SU-DHL-6 (cell line): Measurements from ENCODE around the gene TEDC1.

Experiments used
- H2AFZ ChIP-seq: fragments of 200-600 bp; sonication (generic); 2 replicates; pipeline ENCODE4 v1.6.1; 2014; ENCODE audit warnings: low read depth, mild to moderate bottlenecking, moderate library complexity, mixed read lengths, antibody characterized with exemption, low read length; ENCODE audit not compliant: severe bottlenecking
- H3F3A ChIP-seq: fragments of 200-600 bp; shearing (Covaris generic); 2 replicates; pipeline ENCODE4 v1.6.0; 2016; ENCODE audit warnings: antibody characterized with exemption, mild to moderate bottlenecking; ENCODE audit not compliant: insufficient read depth
- H3K27ac ChIP-seq: fragments of 200-600 bp; sonication (generic); 2 replicates; pipeline ENCODE4 v1.5.1; 2016; ENCODE audit warnings: low read depth, mild to moderate bottlenecking, low read length, moderate library complexity, mixed read lengths
- H3K27me3 ChIP-seq: fragments of 200-600 bp; sonication (generic), shearing (Covaris generic); 2 replicates; pipeline ENCODE4 v1.6.0; 2014; ENCODE audit warnings: mild to moderate bottlenecking, low read length
- H3K36me3 ChIP-seq: fragments of 200-600 bp; sonication (generic); 2 replicates; pipeline ENCODE4 v1.6.1; 2014; ENCODE audit warnings: mild to moderate bottlenecking, low read length, mixed read lengths
- H3K4me2 ChIP-seq: fragments of 300-600, 200-600 bp; shearing (Covaris generic), sonication (generic); 2 replicates; pipeline ENCODE4 v1.6.0; 2014; ENCODE audit warnings: low read length, low read depth, mild to moderate bottlenecking; ENCODE audit not compliant: poor library complexity, severe bottlenecking
- H3K4me3 ChIP-seq: fragments of 200-600 bp; sonication (generic); 2 replicates; pipeline ENCODE4 v1.5.1; 2014; ENCODE audit warnings: antibody characterized with exemption, low read length, mild to moderate bottlenecking, mixed read lengths; ENCODE audit not compliant: insufficient read depth, poor library complexity, severe bottlenecking
- H3K79me2 ChIP-seq: fragments of 200-600 bp; sonication (generic); 2 replicates; pipeline ENCODE4 v1.6.1; 2014; ENCODE audit warnings: mild to moderate bottlenecking, low read length, moderate library complexity; ENCODE audit not compliant: insufficient read depth
- H3K9ac ChIP-seq: fragments of 200-600 bp; sonication (generic); 2 replicates; pipeline ENCODE4 v1.7.0; 2014; ENCODE audit warnings: mild to moderate bottlenecking, low read length
- H3K9me2 ChIP-seq: fragments of 200-600 bp; sonication (generic); replicated peaks from 2 replicates; pipeline ENCODE4 v1.6.1; 2014; ENCODE audit warnings: low read length; ENCODE audit not compliant: insufficient read depth
- H3K9me3 ChIP-seq: fragments of 200-600 bp; sonication (generic); 2 replicates; pipeline ENCODE4 v1.6.1; 2014; ENCODE audit warnings: low read length, mixed read lengths; ENCODE audit not compliant: insufficient read depth
- H4K20me1 ChIP-seq: fragments of 200-600 bp; sonication (generic); 2 replicates; pipeline ENCODE4 v1.6.1; 2014; ENCODE audit warnings: low read depth, mild to moderate bottlenecking, antibody characterized with exemption, low read length, moderate library complexity, mixed read lengths
- EZH2phosphoT487 ChIP-seq: fragments of 200-600 bp; sonication (generic), shearing (Covaris generic); conservative IDR thresholded peaks from 2 replicates; pipeline ENCODE4 v1.6.1; 2018; ENCODE audit warnings: mild to moderate bottlenecking, antibody characterized with exemption, low read length, moderate library complexity, mixed read lengths
- TF ChIP-seq, protein P1 (sequence below): fragments of 200-600 bp; sonication (generic); IDR thresholded peaks from one replicate; pipeline ENCODE4 v1.5.1; 2017; ENCODE audit warnings: antibody characterized with exemption, mild to moderate bottlenecking, low read length, moderate library complexity; ENCODE audit not compliant: insufficient read depth, poor library complexity, severe bottlenecking

Gene TEDC1

DNA sequence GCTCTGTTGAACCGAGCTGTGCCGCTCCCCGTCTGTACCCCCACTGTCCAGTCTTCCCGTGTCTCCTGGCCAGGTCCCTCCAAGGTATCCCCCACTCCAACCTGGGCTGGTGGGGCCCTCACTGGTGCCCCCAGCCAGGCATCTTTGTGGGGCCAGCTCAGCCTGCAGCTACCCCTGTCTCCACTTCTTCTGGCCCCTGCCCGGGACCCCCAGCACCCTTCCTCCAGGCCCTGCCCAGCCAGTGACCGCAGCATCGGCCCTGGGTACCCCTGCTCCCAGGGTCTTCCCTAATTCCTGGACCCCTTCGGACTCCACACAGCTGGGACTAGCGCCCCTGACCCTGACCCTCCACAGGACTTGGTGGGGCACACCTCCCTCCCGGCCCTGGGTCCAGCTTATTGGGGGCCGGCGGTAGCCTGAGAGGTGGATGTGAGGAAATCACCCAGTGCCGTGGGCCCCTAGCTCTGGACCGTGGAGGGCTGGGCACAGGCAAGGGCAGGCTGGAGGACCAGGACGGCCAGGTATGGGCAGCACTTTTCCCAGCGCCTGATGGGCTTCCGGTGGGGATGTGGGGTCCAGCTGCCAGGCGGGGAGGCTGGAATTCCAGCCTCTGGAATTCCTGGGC is 8.4 kb upstream of the TEDC1 start:
- H3K4me2 ChIP-seq = no peak overlapping the region
- H3K27ac ChIP-seq = no peak overlapping the region
- no peak overlapping the region for H3K9ac ChIP-seq
- no peaks in the 10 kb centered on the region for H3K9me3 ChIP-seq
- no peaks in the 10 kb centered on the region for H3K27me3 ChIP-seq
- no peaks in the 10 kb centered on the region for H3F3A ChIP-seq
- no peaks in the 10 kb centered on the region for H3K9me2 ChIP-seq
- no peak overlapping the region for H2AFZ ChIP-seq
- no peaks in the 10 kb centered on the region for H3K79me2 ChIP-seq
- H3K36me3 ChIP-seq = no peaks in the 10 kb centered on the region
- TF ChIP-seq EZH2phosphoT487 = no peak
- TF ChIP-seq, protein P1, sequence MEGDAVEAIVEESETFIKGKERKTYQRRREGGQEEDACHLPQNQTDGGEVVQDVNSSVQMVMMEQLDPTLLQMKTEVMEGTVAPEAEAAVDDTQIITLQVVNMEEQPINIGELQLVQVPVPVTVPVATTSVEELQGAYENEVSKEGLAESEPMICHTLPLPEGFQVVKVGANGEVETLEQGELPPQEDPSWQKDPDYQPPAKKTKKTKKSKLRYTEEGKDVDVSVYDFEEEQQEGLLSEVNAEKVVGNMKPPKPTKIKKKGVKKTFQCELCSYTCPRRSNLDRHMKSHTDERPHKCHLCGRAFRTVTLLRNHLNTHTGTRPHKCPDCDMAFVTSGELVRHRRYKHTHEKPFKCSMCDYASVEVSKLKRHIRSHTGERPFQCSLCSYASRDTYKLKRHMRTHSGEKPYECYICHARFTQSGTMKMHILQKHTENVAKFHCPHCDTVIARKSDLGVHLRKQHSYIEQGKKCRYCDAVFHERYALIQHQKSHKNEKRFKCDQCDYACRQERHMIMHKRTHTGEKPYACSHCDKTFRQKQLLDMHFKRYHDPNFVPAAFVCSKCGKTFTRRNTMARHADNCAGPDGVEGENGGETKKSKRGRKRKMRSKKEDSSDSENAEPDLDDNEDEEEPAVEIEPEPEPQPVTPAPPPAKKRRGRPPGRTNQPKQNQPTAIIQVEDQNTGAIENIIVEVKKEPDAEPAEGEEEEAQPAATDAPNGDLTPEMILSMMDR = no peak
- H4K20me1 ChIP-seq = no peaks in the 10 kb centered on the region
- no peak overlapping the region for H3K4me3 ChIP-seq

DNA sequence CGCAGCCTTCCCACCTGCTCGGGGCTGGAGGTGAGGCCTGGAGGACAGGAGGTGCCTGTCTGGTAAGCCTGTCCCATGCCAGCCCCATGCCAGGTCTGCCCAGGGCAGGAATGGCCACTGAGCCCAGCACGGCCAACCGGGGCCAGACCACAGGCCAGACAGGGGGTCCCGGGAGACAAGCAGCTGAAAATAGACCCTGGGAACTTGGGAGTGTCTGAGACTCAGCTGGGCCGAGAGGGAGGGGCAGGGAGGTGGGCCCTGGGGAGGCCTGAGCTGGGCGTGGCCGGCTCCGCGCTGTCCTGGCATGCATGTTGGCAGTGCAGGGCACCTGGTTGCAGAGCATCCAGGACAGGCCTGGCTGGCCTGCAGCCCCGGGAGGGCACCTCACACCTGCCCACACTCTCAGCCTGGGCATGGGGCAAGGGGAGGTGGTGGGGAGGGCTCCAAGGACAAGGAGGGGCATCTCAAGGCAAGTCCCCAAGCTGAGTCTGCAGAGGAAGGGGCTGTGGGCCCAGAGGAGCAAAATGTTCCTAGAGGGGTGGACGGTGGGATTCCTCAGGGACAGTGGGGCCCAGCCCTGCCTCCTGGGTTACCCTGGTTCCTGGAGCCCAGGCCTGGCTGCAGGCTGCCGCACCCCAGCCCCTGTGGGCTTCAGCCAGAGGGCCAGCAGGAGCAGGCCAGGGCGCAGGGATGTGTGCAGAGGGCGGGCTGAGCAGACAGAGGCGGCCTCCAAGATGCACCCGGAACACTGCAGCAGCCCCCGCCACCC is 7.6 kb upstream of the TEDC1 start:
- Histone ChIP-seq H3K4me3 (no peak overlapping the region), H3K27ac (no peak overlapping the region), H2AFZ (no peak overlapping the region), H3K79me2 (no peaks in the 10 kb centered on the region), H3F3A (no peaks in the 10 kb centered on the region), H3K9ac (no peak overlapping the region), H3K9me3 (no peaks in the 10 kb centered on the region), H3K27me3 (no peaks in the 10 kb centered on the region), H4K20me1 (no peaks in the 10 kb centered on the region), H3K9me2 (no peaks in the 10 kb centered on the region), H3K36me3 (no peaks in the 10 kb centered on the region), H3K4me2 (no peak overlapping the region)
- no peak for TF ChIP-seq EZH2phosphoT487
- TF ChIP-seq, protein P1 = no peak

DNA sequence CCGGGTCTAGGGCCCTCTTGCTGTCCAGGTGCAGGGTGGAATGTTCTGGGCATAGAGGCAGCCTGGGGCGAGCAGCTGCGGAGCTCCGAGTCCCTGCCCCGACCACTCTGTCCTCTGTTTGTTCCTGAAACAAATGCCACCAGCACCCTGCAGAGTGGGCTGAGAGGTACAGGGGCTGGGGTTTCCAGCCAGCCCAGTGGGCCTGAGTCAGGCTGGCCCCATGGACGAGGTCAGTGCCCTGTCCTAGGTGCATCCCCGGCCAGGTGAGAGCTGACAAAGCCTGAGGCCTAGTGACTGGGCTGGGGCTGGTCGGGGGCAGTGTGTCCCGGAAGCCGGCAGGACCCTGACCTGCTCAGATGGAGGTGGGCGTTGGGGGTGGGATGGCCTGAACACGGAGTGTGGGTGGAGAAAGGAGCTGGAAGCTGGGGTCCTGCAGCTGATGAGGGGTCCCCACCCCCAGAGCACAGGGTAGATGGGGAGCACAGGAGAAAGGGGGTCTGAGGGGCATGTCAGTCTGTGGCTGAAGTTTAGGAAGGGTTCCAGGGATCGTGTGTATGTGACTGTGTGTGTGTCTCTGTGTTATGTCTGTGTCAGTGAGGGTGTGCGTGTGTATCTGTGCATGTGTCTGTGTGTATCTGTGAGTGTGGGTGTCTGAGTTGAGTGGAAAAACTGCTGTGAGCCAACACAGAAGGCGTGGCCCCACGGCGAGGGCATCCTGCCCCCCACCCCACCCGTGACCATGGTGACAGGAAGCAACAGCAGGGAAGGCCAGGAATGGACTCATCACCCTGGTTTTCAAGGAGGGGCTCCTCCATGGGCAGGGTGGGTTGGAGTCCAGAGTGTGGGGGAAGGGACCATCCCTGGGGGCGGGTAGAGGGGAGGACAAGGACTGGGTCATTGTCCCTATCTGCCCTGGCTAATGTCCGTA is 6.7 kb upstream of the TEDC1 start:
- no peaks in the 10 kb centered on the region for H3K9me2 ChIP-seq
- H2AFZ ChIP-seq = no peak overlapping the region
- no peaks in the 10 kb centered on the region for H3K9me3 ChIP-seq
- no peaks in the 10 kb centered on the region for H3K36me3 ChIP-seq
- no peaks in the 10 kb centered on the region for H4K20me1 ChIP-seq
- no peaks in the 10 kb centered on the region for H3K79me2 ChIP-seq
- H3K9ac ChIP-seq = no peak overlapping the region
- no peak for TF ChIP-seq EZH2phosphoT487
- TF ChIP-seq, protein P1 = no peak
- H3K4me2 ChIP-seq = no peak overlapping the region
- no peak overlapping the region for H3K27ac ChIP-seq
- no peaks in the 10 kb centered on the region for H3F3A ChIP-seq
- H3K27me3 ChIP-seq = no peaks in the 10 kb centered on the region
- no peak overlapping the region for H3K4me3 ChIP-seq
